Measurements from ENCODE around the gene STOML1. TPM values are rescaled to one million over a fixed set of nuclear protein-coding genes. Genes with fewer than 3 reads are reported as not detected.

STOML1 gene
- total and polyA plus RNA-seq, 10 of the 15 experiments (the other 5 are each of a cell fraction or from before 2014, with no cell fraction given): 0.14 to 13.6 (median 8.3) TPM

GRCh38 chr15:73965758-73966113, 26.4 kb downstream of the STOML1 start:
- ChIA-PET POLR2A (interaction anchor here (0.6 to 0.8 kb wide), 2 partner anchors 56 to 231 kb away, joined by 3 to 5 read pairs; no protein-coding TSS in a partner anchor), SMC1A (ENCODE audit: uncharacterized antibody, unreplicated experiment) (interaction anchor here (0.6 to 1.6 kb wide), 5 partner anchors 9 to 158 kb away, joined by 3 to 7 read pairs (median 3); no protein-coding TSS in a partner anchor), RAD21 (ENCODE audit: unreplicated experiment) (interaction anchor here (0.7 to 2.9 kb wide), 2 partner anchors 15 to 258 kb away, joined by 3 to 10 read pairs; no protein-coding TSS in a partner anchor), CTCF (interaction anchor here (0.6 to 2.5 kb wide), 17 partner anchors 9 to 445 kb away, joined by 3 to 20 read pairs (median 4); partner anchors contain the start of gene PML)
- H3K4me1 ChIP-seq (ENCODE audit: control insufficient read depth, insufficient read depth, low read length): peaks cover 22% of the 10 kb centered on the region
- 0 out of 2 replicates have a peak overlapping the region, but pooled peaks have one; percentile 17 for H3K9ac ChIP-seq (ENCODE audit: control insufficient read depth, insufficient read depth, low read length)
- no peak overlapping the region for H3K4me3 ChIP-seq
- in situ Hi-C loops (cut with MboI): loop anchor here (10.0 kb wide), 1 partner anchor 339 kb away; no protein-coding TSS in a partner anchor
- no peaks in the 10 kb centered on the region for H4K20me1 ChIP-seq (ENCODE audit: control insufficient read depth, insufficient read depth)
- intact Hi-C loops (cut with micrococcal nuclease; ENCODE audit: unreplicated experiment): no loop called here
- FAIRE-seq: peak; percentile 94
- H3K27ac ChIP-seq (ENCODE audit: control insufficient read depth, insufficient read depth): peak overlapping the region; percentile 86
- DNase-seq (ENCODE audit: low read depth, low spot score): no peak
- no peaks in the 10 kb centered on the region for H3K9me3 ChIP-seq (replicated peaks; ENCODE audit: control insufficient read depth, insufficient read depth, low read length)
- peak overlapping the region; percentile 47; the same call in 1 of the 2 replicates for H3K4me2 ChIP-seq (ENCODE audit: control insufficient read depth, insufficient read depth)
- H3K36me3 ChIP-seq (ENCODE audit: control insufficient read depth in 2 of 2, insufficient read depth in 2 of 2, low read length in 1 of 2): no peaks in the 10 kb centered on the region
- H3K79me2 ChIP-seq (ENCODE audit: control insufficient read depth, insufficient read depth, low read length): no peaks in the 10 kb centered on the region
- H3K27me3 ChIP-seq (replicated peaks in 1 of 2; ENCODE audit: control insufficient read depth in 2 of 2, insufficient read depth in 2 of 2, low read length in 1 of 2): no peaks in the 10 kb centered on the region
- ATAC-seq: peak; percentile 83
- H2AFZ ChIP-seq (ENCODE audit: control insufficient read depth, low read depth, low read length): peak overlapping the region; percentile 49
- 0% methylated on average over 1 of the region's 2 CpGs for WGBS (ENCODE audit: insufficient coverage, insufficient replicate concordance, low lambda C conversion rate, missing lambda C conversion rate)
- BruUV-seq (replicated peaks): no TSS peak
- no peak for TF ChIP-seq CHD1 (IDR thresholded peaks at IDR 0.05; ENCODE audit: low read depth, low read length)
- TF ChIP-seq KDM1A (IDR thresholded peaks at IDR 0.05; ENCODE audit: borderline replicate concordance): no peak
- no peak for TF ChIP-seq TARDBP (IDR thresholded peaks at IDR 0.05; ENCODE audit: borderline replicate concordance)
- TF ChIP-seq IRF4 (IDR thresholded peaks at IDR 0.05; ENCODE audit: low read depth, low read length): no peak
- TF ChIP-seq HDGF (IDR thresholded peaks at IDR 0.05): no peak
- TF ChIP-seq RBBP5 (conservative IDR thresholded peaks at IDR 0.05): no peak
- TF ChIP-seq JUND (IDR thresholded peaks at IDR 0.05; ENCODE audit: low read depth, low read length): no peak
- no peak for TF ChIP-seq RELA (IDR thresholded peaks at IDR 0.05; ENCODE audit: borderline replicate concordance, partially characterized antibody)
- no peak for TF ChIP-seq HDAC6 (IDR thresholded peaks at IDR 0.05; ENCODE audit: unreplicated experiment)
- no peak for TF ChIP-seq BCL3 (IDR thresholded peaks at IDR 0.05; ENCODE audit: borderline replicate concordance, insufficient read depth, low read depth, low read length, poor library complexity, severe bottlenecking)
- no peak for TF ChIP-seq YBX1 (IDR thresholded peaks at IDR 0.05)
- TF ChIP-seq NR2F1 (conservative IDR thresholded peaks at IDR 0.05): 0 out of 2 replicates have a peak, but pooled peaks have one; percentile 3
- no peak for TF ChIP-seq ZBTB40 (IDR thresholded peaks at IDR 0.05; ENCODE audit: borderline replicate concordance)
- TF ChIP-seq MEF2B (IDR thresholded peaks at IDR 0.05; ENCODE audit: partially characterized antibody, poor library complexity, severe bottlenecking): no peak
- no peak for TF ChIP-seq MEF2A (IDR thresholded peaks at IDR 0.05; ENCODE audit: insufficient read depth, low read depth, low read length)
- no peak for TF ChIP-seq HSF1 (IDR thresholded peaks at IDR 0.05; ENCODE audit: low read depth, low read length)
- peak; percentile 52; the same call in 1 of the 2 replicates for TF ChIP-seq YY1 (IDR thresholded peaks at IDR 0.05; ENCODE audit: low read depth, low read length)
